DND-41 (cell line): ENCODE results near the gene IVNS1ABP.
"Not testable (repeated sequence)": the region's sequence is repeated elsewhere in the genome, so short reads cannot be mapped to it uniquely, and the experiment has no call there.

Experiments
- ATAC-seq: fragments of 200-7000 bp; cut with Tn5 transposase; 3 replicates; pipeline ENCODE4 v1.9.1; 2021; ENCODE audit warnings: low read depth; ENCODE audit not compliant: insufficient read depth
- DNase-seq: peaks from one replicate; pipeline ENCODE4 v3.0.0-alpha.2; 2020
- H2AFZ ChIP-seq: 2 replicates; pipeline ENCODE4 v1.6.0; 2012; ENCODE audit warnings: low read depth, low read length
- H3K27ac ChIP-seq: 2 replicates; pipeline ENCODE4 v1.5.1; 2012; ENCODE audit warnings: low read length, inconsistent platforms
- H3K27me3 ChIP-seq: fragments of 200-600 bp; sonication (generic); 2 replicates; pipeline ENCODE4 v1.6.0; 2012; ENCODE audit warnings: low read length, mild to moderate bottlenecking, inconsistent platforms; ENCODE audit not compliant: insufficient read depth, poor library complexity
- H3K36me3 ChIP-seq: 2 replicates; pipeline ENCODE4 v1.5.1; 2012; ENCODE audit warnings: low read length, inconsistent platforms; ENCODE audit not compliant: insufficient read depth
- H3K4me1 ChIP-seq: 2 replicates; pipeline ENCODE4 v1.5.1; 2012; ENCODE audit warnings: mild to moderate bottlenecking, low read length; ENCODE audit not compliant: insufficient read depth
- H3K4me2 ChIP-seq: 2 replicates; pipeline ENCODE4 v1.6.0; 2012; ENCODE audit warnings: mild to moderate bottlenecking, moderate library complexity, low read length, inconsistent platforms; ENCODE audit not compliant: insufficient read depth
- H3K4me3 ChIP-seq, 2 experiments: fragments of 200-600 bp in 1 of 2; shearing (Covaris generic) in 1 of 2; 2 replicates each; pipeline ENCODE4 v1.5.1; 2012 to 2016; ENCODE audit warnings: inconsistent platforms in 2 of 2, low read length in 2 of 2, mild to moderate bottlenecking in 2 of 2, low read depth in 1 of 2, moderate library complexity in 1 of 2
- H3K79me2 ChIP-seq: 2 replicates; pipeline ENCODE4 v1.6.0; 2012; ENCODE audit warnings: low read length, inconsistent platforms; ENCODE audit not compliant: insufficient read depth
- H3K9ac ChIP-seq: 2 replicates; pipeline ENCODE4 v1.6.0; 2012; ENCODE audit warnings: low read depth, mild to moderate bottlenecking, inconsistent platforms, low read length, moderate library complexity
- H3K9me3 ChIP-seq: 2 replicates; pipeline ENCODE4 v1.5.1; 2012; ENCODE audit warnings: low read length, moderate library complexity, mild to moderate bottlenecking, inconsistent platforms; ENCODE audit not compliant: insufficient read depth, severe bottlenecking
- H4K20me1 ChIP-seq: 2 replicates; pipeline ENCODE4 v1.6.0; 2012; ENCODE audit warnings: low read length; ENCODE audit not compliant: insufficient read depth
- EZH2 ChIP-seq: IDR thresholded peaks from 3 replicates; pipeline ENCODE4 v1.6.1; 2012; ENCODE audit warnings: borderline replicate concordance, low read depth, mild to moderate bottlenecking, moderate library complexity, low read length, inconsistent platforms; ENCODE audit not compliant: severe bottlenecking
- TF ChIP-seq, protein P1 (sequence below): IDR thresholded peaks from 2 replicates; pipeline ENCODE4 v1.5.1; 2012; ENCODE audit warnings: borderline replicate concordance, low read length, moderate library complexity, mild to moderate bottlenecking; ENCODE audit not compliant: poor library complexity, severe bottlenecking; ENCODE audit errors: extremely low read depth

The IVNS1ABP gene

DNA sequence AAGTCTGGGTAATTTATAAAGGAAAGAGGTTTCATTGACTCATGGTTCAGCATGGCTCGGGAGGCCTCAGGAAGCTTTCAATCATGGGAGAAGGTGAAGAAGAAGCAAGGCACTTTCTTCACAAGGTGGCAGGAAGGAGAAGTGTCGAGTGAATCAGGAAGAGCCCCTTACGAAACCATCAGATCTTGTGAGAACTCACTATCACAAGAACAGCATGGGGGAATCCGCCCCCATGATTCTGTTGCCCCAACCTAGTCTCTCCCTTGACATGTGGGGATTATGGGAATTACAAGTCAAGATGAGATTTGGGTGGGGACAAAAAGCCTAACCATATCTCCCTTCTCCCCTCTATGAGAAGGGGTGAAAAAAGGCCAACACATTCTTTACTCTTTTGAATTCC is 11.2 kb upstream of the IVNS1ABP start:
- Histone ChIP-seq H3K4me2 (no peak overlapping the region), H3K9ac (no peak overlapping the region), H3K27ac (no peak overlapping the region), H3K4me3 (no peak overlapping the region), H4K20me1 (no peaks in the 10 kb centered on the region), H2AFZ (no peak overlapping the region), H3K27me3 (no peaks in the 10 kb centered on the region), H3K79me2 (no peaks in the 10 kb centered on the region), H3K4me1 (no peaks in the 10 kb centered on the region), H3K36me3 (no peaks in the 10 kb centered on the region), H3K9me3 (no peaks in the 10 kb centered on the region)
- DNase-seq (no peak), ATAC-seq (no peak)
- TF ChIP-seq, protein P1, sequence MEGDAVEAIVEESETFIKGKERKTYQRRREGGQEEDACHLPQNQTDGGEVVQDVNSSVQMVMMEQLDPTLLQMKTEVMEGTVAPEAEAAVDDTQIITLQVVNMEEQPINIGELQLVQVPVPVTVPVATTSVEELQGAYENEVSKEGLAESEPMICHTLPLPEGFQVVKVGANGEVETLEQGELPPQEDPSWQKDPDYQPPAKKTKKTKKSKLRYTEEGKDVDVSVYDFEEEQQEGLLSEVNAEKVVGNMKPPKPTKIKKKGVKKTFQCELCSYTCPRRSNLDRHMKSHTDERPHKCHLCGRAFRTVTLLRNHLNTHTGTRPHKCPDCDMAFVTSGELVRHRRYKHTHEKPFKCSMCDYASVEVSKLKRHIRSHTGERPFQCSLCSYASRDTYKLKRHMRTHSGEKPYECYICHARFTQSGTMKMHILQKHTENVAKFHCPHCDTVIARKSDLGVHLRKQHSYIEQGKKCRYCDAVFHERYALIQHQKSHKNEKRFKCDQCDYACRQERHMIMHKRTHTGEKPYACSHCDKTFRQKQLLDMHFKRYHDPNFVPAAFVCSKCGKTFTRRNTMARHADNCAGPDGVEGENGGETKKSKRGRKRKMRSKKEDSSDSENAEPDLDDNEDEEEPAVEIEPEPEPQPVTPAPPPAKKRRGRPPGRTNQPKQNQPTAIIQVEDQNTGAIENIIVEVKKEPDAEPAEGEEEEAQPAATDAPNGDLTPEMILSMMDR = no peak
- no peak for TF ChIP-seq EZH2

DNA sequence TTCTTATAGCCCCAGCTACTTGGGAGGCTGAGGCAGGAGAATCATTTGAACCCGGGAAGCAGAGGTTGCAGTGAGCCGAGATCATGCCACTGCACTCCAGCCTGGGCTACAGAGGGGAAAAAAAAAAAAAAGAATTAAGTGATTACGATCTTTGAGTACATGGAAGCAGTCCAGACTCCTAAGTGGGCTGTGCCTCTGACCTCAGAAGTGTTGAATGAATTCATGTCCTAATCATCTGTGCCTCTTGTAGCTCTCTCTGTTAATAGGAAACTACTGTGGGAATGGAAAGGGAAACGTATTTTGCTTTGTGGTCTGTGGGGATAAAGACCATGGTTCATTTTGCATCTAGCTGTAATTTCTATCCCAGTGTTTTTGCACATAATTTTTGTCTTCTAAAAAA is 8.4 kb upstream of the IVNS1ABP start:
- Histone ChIP-seq H3K36me3 (no peaks in the 10 kb centered on the region), H2AFZ (no peak overlapping the region)
- TF ChIP-seq, protein P1 = no peak
- TF ChIP-seq EZH2 = no peak

DNA sequence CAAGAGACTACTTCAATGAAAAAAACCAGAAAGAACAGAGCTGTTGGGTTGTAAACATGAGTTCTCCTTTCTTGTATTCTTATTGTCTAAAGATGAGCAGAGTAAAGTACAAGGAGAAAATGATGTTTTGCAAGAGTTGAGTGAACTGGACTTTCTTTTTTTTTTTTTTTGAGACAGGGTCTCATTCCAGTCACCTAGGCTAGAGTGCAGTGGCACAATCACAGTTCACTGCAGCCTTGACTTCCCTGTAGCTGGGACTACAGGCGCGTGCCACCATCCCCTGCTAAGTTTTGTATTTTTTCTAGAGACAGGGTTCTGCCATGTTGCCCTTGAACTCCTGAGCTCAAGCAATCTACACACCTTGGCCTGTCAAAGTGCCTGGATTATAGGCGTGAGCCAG is 7.1 kb upstream of the IVNS1ABP start:
- peaks cover 2% of the 10 kb centered on the region for H3K4me1 ChIP-seq
- H3K27ac ChIP-seq = no peak overlapping the region
- ATAC-seq (no peak), DNase-seq (no peak)
- H3K4me3 ChIP-seq = no peak overlapping the region
- H3K4me2 ChIP-seq = no peak overlapping the region
- no peaks in the 10 kb centered on the region for H3K79me2 ChIP-seq
- no peaks in the 10 kb centered on the region for H3K36me3 ChIP-seq
- no peak overlapping the region for H2AFZ ChIP-seq
- H4K20me1 ChIP-seq = no peaks in the 10 kb centered on the region
- H3K9ac ChIP-seq = no peak overlapping the region
- no peaks in the 10 kb centered on the region for H3K27me3 ChIP-seq
- no peaks in the 10 kb centered on the region for H3K9me3 ChIP-seq
- TF ChIP-seq, protein P1 = no peak
- TF ChIP-seq EZH2 = no peak

More for the DNA sequence above, 8.4 kb upstream of the IVNS1ABP start:
- no peak for DNase-seq
- no peaks in the 10 kb centered on the region for H3K9me3 ChIP-seq
- H3K9ac ChIP-seq = no peak overlapping the region
- H3K4me1 ChIP-seq = no peaks in the 10 kb centered on the region
- H3K27me3 ChIP-seq = no peaks in the 10 kb centered on the region
- no peak overlapping the region for H3K4me2 ChIP-seq
- no peaks in the 10 kb centered on the region for H4K20me1 ChIP-seq
- H3K79me2 ChIP-seq = no peaks in the 10 kb centered on the region
- no peak overlapping the region for H3K27ac ChIP-seq
- no peak; the same call in 2 of the 3 replicates for ATAC-seq
- H3K4me3 ChIP-seq = no peak overlapping the region

DNA sequence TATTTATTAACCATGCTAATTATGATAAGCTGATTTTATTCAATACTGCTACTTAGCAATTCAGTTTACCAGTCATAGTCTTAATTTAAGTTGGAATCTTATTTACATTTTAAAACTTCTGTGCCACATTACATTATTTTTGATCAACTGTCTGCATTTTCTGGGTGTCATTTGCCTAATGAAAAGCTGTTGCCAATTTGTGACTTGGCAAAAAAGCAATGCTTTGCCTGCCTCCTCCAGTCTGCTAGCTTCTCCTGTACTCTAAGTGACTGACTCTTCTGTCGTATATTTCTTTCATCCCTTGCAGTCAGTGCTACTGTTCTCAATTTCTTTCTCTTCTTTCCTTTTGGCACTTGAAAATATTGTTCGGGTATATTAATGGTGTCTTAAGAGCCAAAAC is 5.6 kb upstream of the IVNS1ABP start:
- TF ChIP-seq, protein P1 = no peak
- no peak for TF ChIP-seq EZH2
- Histone ChIP-seq H4K20me1 (no peaks in the 10 kb centered on the region), H3K4me1 (peaks cover 16% of the 10 kb centered on the region), H3K79me2 (peaks cover 5% of the 10 kb centered on the region), H3K9me3 (no peaks in the 10 kb centered on the region), H3K27ac (no peak overlapping the region), H3K4me3 (no peak overlapping the region), H3K36me3 (no peaks in the 10 kb centered on the region), H2AFZ (no peak overlapping the region), H3K4me2 (no peak overlapping the region), H3K9ac (no peak overlapping the region), H3K27me3 (no peaks in the 10 kb centered on the region)
- ATAC-seq = no peak
- no peak for DNase-seq

DNA sequence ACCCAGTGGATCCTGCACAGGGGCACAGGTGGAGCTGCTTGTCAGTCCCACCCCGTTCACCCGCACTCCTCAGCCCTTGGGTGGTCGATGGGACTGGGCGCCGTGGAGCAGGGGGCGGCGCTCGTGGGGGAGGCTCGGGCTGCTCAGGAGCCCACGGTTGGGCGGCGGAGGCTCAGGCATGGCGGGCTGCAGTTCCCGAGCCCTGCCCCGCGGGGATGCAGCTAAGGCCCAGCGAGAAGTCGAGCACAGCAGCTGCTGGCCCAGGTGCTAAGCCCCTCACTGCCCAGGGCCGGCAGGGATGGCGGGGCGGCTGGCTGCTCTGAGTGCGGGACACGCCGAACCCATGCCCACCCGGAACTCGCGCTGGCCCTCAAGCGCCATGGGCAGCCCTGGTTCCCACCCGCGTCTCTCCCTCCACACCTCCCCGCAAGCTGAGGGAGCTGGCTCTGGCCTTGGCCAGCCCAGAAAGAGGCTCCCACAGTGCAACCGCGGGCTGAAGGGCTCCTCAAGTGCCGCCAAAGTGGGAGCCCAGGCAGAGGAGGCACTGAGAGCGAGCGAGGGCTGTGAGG is 4.7 kb upstream of the IVNS1ABP start:
- not testable (repeated sequence) for H3K36me3 ChIP-seq, DNase-seq, H3K27me3 ChIP-seq, H2AFZ ChIP-seq, H3K79me2 ChIP-seq, H3K9ac ChIP-seq, H3K27ac ChIP-seq, H3K4me2 ChIP-seq, H3K9me3 ChIP-seq, H4K20me1 ChIP-seq, ATAC-seq, H3K4me3 ChIP-seq
- H3K4me1 ChIP-seq = peaks cover 18% of the 10 kb centered on the region
